ENCODE data around the gene SLIT3.
"Not testable (repeated sequence)": the region's sequence is repeated elsewhere in the genome, so short reads cannot be mapped to it uniquely, and the experiment has no call there.

The SLIT3 gene

GRCh38 chr5:169115461-169116124, 185.3 kb downstream of the SLIT3 start:
- H3K4me3 ChIP-seq (ENCODE audit: low read depth, low read length): no peak overlapping the region
- no peak for DNase-seq (ENCODE audit: low read depth)
- no peak for TF ChIP-seq CTCF (IDR thresholded peaks at IDR 0.05; ENCODE audit: control insufficient read depth, extremely low read depth, insufficient read depth)

DNA sequence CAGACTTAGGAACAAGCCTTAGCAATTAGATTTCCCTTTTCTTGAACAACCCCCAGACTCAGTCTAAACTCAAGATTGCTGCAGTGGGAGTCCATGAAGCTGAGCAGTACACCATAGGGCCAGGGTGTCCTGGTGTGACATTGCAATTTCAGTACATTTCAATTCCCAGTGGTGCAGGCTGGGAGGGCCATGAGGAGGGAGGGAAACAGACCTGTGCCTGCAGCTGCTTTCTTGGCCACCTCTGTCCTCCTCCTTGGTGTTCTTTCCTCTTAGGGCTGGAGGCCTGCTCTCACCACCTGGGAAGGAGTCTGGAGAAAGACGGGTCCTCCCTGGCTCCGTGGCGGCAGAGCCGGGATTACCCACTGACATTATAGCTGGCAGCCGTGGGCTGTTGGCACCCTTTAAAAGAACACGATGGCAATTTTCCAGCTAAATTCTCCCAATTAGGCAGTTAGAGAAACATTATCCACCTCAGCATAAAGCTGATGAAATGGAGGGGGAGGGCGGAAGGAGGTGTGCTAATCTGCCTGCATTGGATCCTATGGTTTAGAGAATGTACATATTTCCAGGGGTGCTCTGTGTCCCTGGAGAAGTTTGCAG, 186.4 kb downstream of the SLIT3 start:
- no peak for TF ChIP-seq CTCF (IDR thresholded peaks at IDR 0.05; ENCODE audit: control insufficient read depth, extremely low read depth, insufficient read depth)
- no peak overlapping the region for H3K4me3 ChIP-seq (ENCODE audit: low read depth, low read length)
- DNase-seq (ENCODE audit: low read depth): no peak

GRCh38 chr5:169112016-169112415, 188.9 kb downstream of the SLIT3 start:
- no peak for TF ChIP-seq CTCF (IDR thresholded peaks at IDR 0.05; ENCODE audit: control insufficient read depth, extremely low read depth, insufficient read depth)
- no peak for DNase-seq (ENCODE audit: low read depth)
- no peak overlapping the region for H3K4me3 ChIP-seq (ENCODE audit: low read depth, low read length)

- TF ChIP-seq CTCF (IDR thresholded peaks at IDR 0.05; ENCODE audit: control insufficient read depth, extremely low read depth, insufficient read depth): no peak
- no peak for DNase-seq (ENCODE audit: low read depth)
- no peak overlapping the region for H3K4me3 ChIP-seq (ENCODE audit: low read depth, low read length)
Observed at GRCh38 chr5:169106911-169107706, 193.8 kb downstream of the SLIT3 start.

DNA sequence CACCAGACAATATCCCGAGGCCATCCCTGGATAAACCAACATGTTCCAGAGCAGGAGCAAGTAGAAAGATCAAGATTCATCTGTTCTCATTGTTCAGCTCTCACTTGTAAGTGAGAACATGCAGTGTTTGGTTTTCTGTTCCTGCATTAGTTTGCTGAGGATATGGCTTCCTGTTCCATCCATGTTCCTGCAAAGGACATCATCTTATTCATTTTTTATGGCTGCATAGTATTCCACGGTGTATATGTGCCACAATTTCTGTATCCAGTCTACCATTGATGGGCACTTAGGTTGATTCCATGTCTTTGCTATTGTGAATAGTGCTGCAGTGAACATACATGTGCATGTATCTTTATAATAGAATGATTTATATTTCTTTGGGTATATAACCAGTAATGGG, 195.4 kb downstream of the SLIT3 start:
- H3K4me3 ChIP-seq (ENCODE audit: low read depth, low read length); DNase-seq (ENCODE audit: low read depth): not testable (repeated sequence)

DNA sequence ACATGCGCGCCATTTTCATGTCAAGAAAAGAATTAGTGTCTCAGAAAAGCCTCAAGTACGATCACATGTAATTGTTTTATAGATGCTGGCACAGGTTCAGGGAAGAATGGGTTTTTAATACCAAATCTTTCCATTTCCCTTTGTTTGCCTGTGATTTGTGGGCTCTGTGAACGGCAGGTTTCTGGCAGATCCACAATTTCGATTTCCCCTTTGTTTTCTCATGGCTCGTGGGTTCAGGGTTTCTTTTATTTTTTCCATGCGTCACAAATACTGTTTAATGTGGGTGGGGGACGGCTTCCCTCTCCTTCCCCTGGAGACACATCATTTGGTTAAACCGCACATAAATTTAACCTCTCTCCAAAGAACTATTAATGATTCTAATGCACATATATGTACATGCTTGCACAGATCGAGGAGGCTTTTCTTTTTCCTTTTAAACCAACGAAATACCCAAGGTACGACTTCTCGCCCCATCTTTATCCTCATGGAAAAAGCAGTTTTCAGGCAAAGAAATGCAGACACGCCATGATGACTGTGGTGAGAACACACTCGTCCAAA, 195.9 kb downstream of the SLIT3 start:
- DNase-seq (ENCODE audit: low read depth): no peak
- TF ChIP-seq CTCF (IDR thresholded peaks at IDR 0.05; ENCODE audit: control insufficient read depth, extremely low read depth, insufficient read depth): no peak
- H3K4me3 ChIP-seq (ENCODE audit: low read depth, low read length): no peak overlapping the region

- no peak overlapping the region for H3K4me3 ChIP-seq (ENCODE audit: low read depth, low read length)
- no peak for TF ChIP-seq CTCF (IDR thresholded peaks at IDR 0.05; ENCODE audit: control insufficient read depth, extremely low read depth, insufficient read depth)
- DNase-seq (ENCODE audit: low read depth): no peak
Observed at GRCh38 chr5:169103586-169104181, 197.3 kb downstream of the SLIT3 start.
